Coronary artery (tissue), 2 donors: ENCODE measurements around the gene WNT4.

ENCODE experiments used
- DNase-seq: peaks from one replicate; pipeline ENCODE4 v3.0.0-alpha.2; 2017; ENCODE audit warnings: low spot score
- H3K27ac ChIP-seq, 2 donors: fragments of 200-600 bp; sonication (generic); one replicate each; pipeline ENCODE4 v1.5.1; 2016 to 2019
- H3K4me3 ChIP-seq: fragments of 200-600 bp; sonication (generic); 2 replicates; pipeline ENCODE4 v1.5.1; 2016; ENCODE audit warnings: mild to moderate bottlenecking, moderate library complexity
- CTCF ChIP-seq: fragments of 200-600 bp; sonication (generic); IDR thresholded peaks from one replicate; pipeline ENCODE4 v1.5.1; 2019; ENCODE audit warnings: antibody characterized with exemption

WNT4 gene

GRCh38 chr1:22174446-22175220 is 31.7 kb upstream of the WNT4 start:
- H3K4me3 ChIP-seq, result no peak overlapping the region
- no peak overlapping the region for H3K27ac ChIP-seq
- TF ChIP-seq CTCF, result no peak
- no peak for DNase-seq

- TF ChIP-seq CTCF, result no peak
- H3K27ac ChIP-seq, result no peak overlapping the region
- no peak for DNase-seq
- no peak overlapping the region for H3K4me3 ChIP-seq
Measured at GRCh38 chr1:22171951-22172715, 29.2 kb upstream of the WNT4 start.

GRCh38 chr1:22169816-22170215 is 26.9 kb upstream of the WNT4 start:
- no peak for DNase-seq
- TF ChIP-seq CTCF, result no peak
- Histone ChIP-seq H3K4me3 (no peak overlapping the region), H3K27ac (no peak overlapping the region)

GRCh38 chr1:22168412-22168973 is 25.6 kb upstream of the WNT4 start:
- no peak for DNase-seq
- Histone ChIP-seq H3K4me3 (no peak overlapping the region), H3K27ac (no peak overlapping the region)
- TF ChIP-seq CTCF, result no peak

- Histone ChIP-seq H3K27ac (no peak overlapping the region), H3K4me3 (no peak overlapping the region)
- DNase-seq, result no peak
- TF ChIP-seq CTCF, result no peak
Measured at GRCh38 chr1:22166439-22166838, 23.5 kb upstream of the WNT4 start.

GRCh38 chr1:22164841-22165808 is 22.2 kb upstream of the WNT4 start:
- Histone ChIP-seq H3K4me3 (no peak overlapping the region), H3K27ac (no peak overlapping the region)
- DNase-seq, result no peak
- no peak for TF ChIP-seq CTCF
